Psoas muscle (tissue), 8 donors: Measurements from ENCODE around the gene RBMS3. TPM values are rescaled to one million over a fixed set of nuclear protein-coding genes. Genes with fewer than 3 reads are reported as not detected.
A peak's percentile ranks its signal among the peaks of the same experiment; 100 is the strongest.

Experiments used
- ATAC-seq, 4 donors: fragments of 200-7000 bp; cut with Tn5 transposase; one replicate each; pipeline ENCODE4 v1.9.1; 2020; ENCODE audit warnings: moderate library complexity in 3 of 4, mild to moderate bottlenecking in 2 of 4
- DNase-seq, 2 donors: peaks; one replicate each; pipeline ENCODE4 v3.0.0-alpha.2; 2020
- H3K27ac ChIP-seq: fragments of 200-600 bp; one replicate; pipeline ENCODE4 v1.8.0; 2022
- H3K27me3 ChIP-seq, 3 donors: fragments of 200-600 bp in 1 of 3; one replicate each; pipeline versions ENCODE4 v1.6.1 to v1.8.0; 2013 to 2022; ENCODE audit warnings: low read length in 2 of 3, mild to moderate bottlenecking in 2 of 3, moderate library complexity in 1 of 3; ENCODE audit not compliant: insufficient read depth in 3 of 3
- H3K36me3 ChIP-seq, 2 donors: fragments of 200-600 bp in 1 of 2; one replicate each; pipeline versions ENCODE4 v1.6.1 to v1.8.0; 2013 to 2022; ENCODE audit warnings: low read depth in 1 of 2, mild to moderate bottlenecking in 1 of 2, moderate library complexity in 1 of 2; ENCODE audit not compliant: insufficient read depth in 1 of 2
- H3K4me1 ChIP-seq: fragments of 200-600 bp; one replicate; pipeline ENCODE4 v1.8.0; 2022
- H3K4me3 ChIP-seq: fragments of 200-600 bp; one replicate; pipeline ENCODE4 v1.8.0; 2022; ENCODE audit warnings: mild to moderate bottlenecking
- H3K9me3 ChIP-seq: fragments of 200-600 bp; one replicate; pipeline ENCODE4 v1.8.0; 2022
- CTCF ChIP-seq: fragments of 200-600 bp; IDR thresholded peaks from one replicate; pipeline ENCODE4 v1.8.0; 2022; ENCODE audit warnings: antibody characterized with exemption
- WGBS, 3 donors: extraction: QIAGEN DNeasy Blood & Tissue Kit; methylation state at CpG; one replicate each; pipeline versions ENCODE4 v1.1.6 to v1.1.7; 2013; 5-methylcytosine and 5-hydroxymethylcytosine counted together
- intact Hi-C, 2 donors: fragments of 100-400 bp; cut with DNase I; formaldehyde crosslinking; loops; one replicate each; pipeline versions ENCODE4 v1.11.0 to v1.14.2; 2022
- polyA plus RNA-seq, 3 donors: library from polyadenylated mRNA; stranded (reverse); fragments of 200-250 nt; gene quantifications; one replicate each; pipeline ENCODE4 v1.2.3, GENCODE V29; 2013
- total RNA-seq, 4 donors: library from RNA; stranded (reverse); fragmentation: NEBNext Ultra II Directional in 2 of 4; extraction: Animal tissue kit (Norgen Biotek cat#: 25700) in 2 of 4; gene quantifications; one replicate each; pipeline versions ENCODE4 v1.2.1 to v1.2.4, GENCODE V29; 2021 to 2023
- donor health status: healthy with polysubstance abuse.
- donor health status: DM: no; HTN: no; CAD: no; lungs with moderate emphysema.
- donor health status: Bipolar disorder and iron deficiency.
- donor health status: healthy.
- donor health status: DM: yes; HTN: yes; CAD: no.
- donor health status: DM: no; HTN: no; CAD: no.
- donor health status: DM: no; HTN: no; CAD: no.
- donor health status: DM: yes; HTN: yes; CAD: no.

RBMS3 gene
- total and polyA plus RNA-seq, 7 donors = 3.8 to 34.5 (median 23.5) TPM

DNA sequence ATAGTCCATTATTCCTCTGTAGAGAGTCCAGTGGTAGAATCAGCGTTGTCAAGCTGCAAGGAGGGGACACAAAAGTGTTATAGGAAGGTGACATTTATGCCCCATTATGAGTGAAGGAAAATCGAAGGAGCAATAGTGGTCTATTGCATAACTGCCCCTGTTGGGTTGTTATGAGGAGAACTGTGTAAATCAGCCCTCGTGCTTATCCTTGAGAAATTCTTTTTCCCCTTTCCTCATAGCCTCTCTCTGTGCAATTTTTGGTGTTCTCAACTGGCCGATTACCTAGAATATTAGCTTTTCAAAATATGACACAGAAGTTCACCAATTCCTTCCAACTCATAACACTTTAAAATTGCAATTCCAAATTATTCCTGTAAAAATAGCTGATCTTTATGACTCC lies 286.6 kb downstream of the RBMS3 start:
- no peak for TF ChIP-seq CTCF
- Histone ChIP-seq H3K9me3 (peaks cover 15% of the 10 kb centered on the region), H3K4me3 (no peak overlapping the region), H3K27ac (no peak overlapping the region), H3K4me1 (peaks cover 11% of the 10 kb centered on the region), H3K36me3 (no peaks in the 10 kb centered on the region), H3K27me3 (no peaks in the 10 kb centered on the region)
- WGBS, 3 donors = 71 to 75% (median 75%) methylated on average over 4 of the region's 4 CpGs
- ATAC-seq (no peak), DNase-seq (no peak)
- intact Hi-C loops = no loop called here

GRCh38 chr3:29568355-29568754 lies 287.5 kb downstream of the RBMS3 start:
- no peaks in the 10 kb centered on the region for H3K27me3 ChIP-seq
- intact Hi-C loops = no loop called here
- ATAC-seq = no peak
- H3K9me3 ChIP-seq = peaks cover 15% of the 10 kb centered on the region
- no peak for DNase-seq
- H3K27ac ChIP-seq = no peak overlapping the region
- H3K36me3 ChIP-seq = no peaks in the 10 kb centered on the region
- H3K4me1 ChIP-seq = peaks cover 11% of the 10 kb centered on the region
- TF ChIP-seq CTCF = no peak
- H3K4me3 ChIP-seq = no peak overlapping the region
- WGBS, 3 donors = 54 to 55% (median 54%) methylated on average over 2 of the region's 2 CpGs

- TF ChIP-seq CTCF = no peak
- Histone ChIP-seq H3K27me3 (no peaks in the 10 kb centered on the region), H3K36me3 (no peaks in the 10 kb centered on the region), H3K27ac (no peak overlapping the region), H3K9me3 (peaks cover 9% of the 10 kb centered on the region), H3K4me1 (peaks cover 4% of the 10 kb centered on the region), H3K4me3 (no peak overlapping the region)
- intact Hi-C loops = no loop called here
- ATAC-seq (no peak), DNase-seq (no peak)
- 98 to 100% (median 100%) methylated on average over 1 of the region's 1 CpG for WGBS, 3 donors
Observed at GRCh38 chr3:29576181-29576580, 295.3 kb downstream of the RBMS3 start.

- Histone ChIP-seq H3K4me1 (peaks cover 4% of the 10 kb centered on the region), H3K4me3 (no peak overlapping the region), H3K27ac (no peak overlapping the region), H3K27me3 (no peaks in the 10 kb centered on the region), H3K9me3 (peaks cover 4% of the 10 kb centered on the region), H3K36me3 (no peaks in the 10 kb centered on the region)
- intact Hi-C loops = no loop called here
- no peak for TF ChIP-seq CTCF
- peak in 1 of 2 donors; percentile 39 for DNase-seq
- peak in 3 of 4 donors; percentile 19 to 67 (median 66) for ATAC-seq
Observed at GRCh38 chr3:29576675-29577074, 295.8 kb downstream of the RBMS3 start.

GRCh38 chr3:29577250-29577649 lies 296.4 kb downstream of the RBMS3 start:
- intact Hi-C loops = no loop called here
- Histone ChIP-seq H3K36me3 (no peaks in the 10 kb centered on the region), H3K27ac (no peak overlapping the region), H3K9me3 (no peaks in the 10 kb centered on the region), H3K4me1 (peaks cover 7% of the 10 kb centered on the region), H3K27me3 (no peaks in the 10 kb centered on the region), H3K4me3 (no peak overlapping the region)
- peak in 1 of 2 donors; percentile 29 for DNase-seq
- ATAC-seq = peak in 2 of 4 donors; percentile 25 to 39
- TF ChIP-seq CTCF = no peak
- 58 to 78% (median 64%) methylated on average over 2 of the region's 2 CpGs for WGBS, 3 donors
